HG03135 (cell line): Measurements from ENCODE around the gene IFNA7.
A peak's percentile ranks its signal among the peaks of the same experiment; 100 is the strongest.
"Not testable (repeated sequence)": the region's sequence is repeated elsewhere in the genome, so short reads cannot be mapped to it uniquely, and the experiment has no call there.

Experiments used
- ATAC-seq: cut with Tn5 transposase; IDR thresholded peaks from one replicate; pipeline ENCODE4 v1.9.1; 2021; ENCODE audit warnings: mild to moderate bottlenecking, moderate library complexity; ENCODE audit not compliant: unreplicated experiment

Gene IFNA7

DNA sequence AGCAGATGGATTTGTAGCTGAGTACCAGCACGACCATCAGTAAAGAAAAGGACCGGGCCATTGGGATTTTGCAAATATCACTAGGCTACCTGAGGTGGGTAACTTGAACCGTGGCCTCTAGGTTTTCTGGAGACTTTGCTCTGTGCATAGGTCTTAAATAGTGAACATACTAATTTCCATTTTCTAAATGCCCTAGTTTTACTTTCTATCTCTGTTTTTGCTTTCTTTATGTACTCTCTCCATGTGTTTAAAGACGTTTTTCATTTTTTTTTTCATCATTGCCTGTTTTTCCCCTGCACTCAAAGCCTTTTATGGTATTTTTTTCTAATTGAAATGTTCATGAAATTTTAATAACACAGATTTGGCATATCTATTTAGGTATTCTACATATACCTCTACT, at the start of gene IFNA7:
Gene IFNA7 (minus strand): TSS at position 101 of the 400 bp plus-strand sequence. CDS start 40 bp downstream, at position 61.
- not testable (repeated sequence) for ATAC-seq

DNA sequence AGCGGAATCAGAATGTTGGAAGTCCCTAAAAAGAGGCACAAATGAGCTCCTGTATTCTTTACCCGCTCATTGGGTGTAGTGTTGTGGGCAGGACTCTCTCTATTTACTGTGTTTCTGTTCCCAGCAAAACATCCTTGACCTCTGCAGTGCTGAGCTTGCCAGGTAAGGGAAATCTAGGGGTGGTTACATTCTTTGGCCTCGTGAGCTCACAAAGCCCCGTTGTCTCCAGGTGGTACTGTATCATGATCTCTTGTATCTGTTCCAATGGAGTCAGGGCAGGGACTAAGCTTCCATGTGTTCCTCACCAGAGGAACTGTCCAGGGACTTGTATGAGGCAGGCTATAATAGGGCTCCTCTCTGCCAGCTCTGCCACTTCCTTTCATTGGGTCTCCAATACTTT, 49.6 kb upstream of the IFNA7 start:
- no peak for ATAC-seq

DNA sequence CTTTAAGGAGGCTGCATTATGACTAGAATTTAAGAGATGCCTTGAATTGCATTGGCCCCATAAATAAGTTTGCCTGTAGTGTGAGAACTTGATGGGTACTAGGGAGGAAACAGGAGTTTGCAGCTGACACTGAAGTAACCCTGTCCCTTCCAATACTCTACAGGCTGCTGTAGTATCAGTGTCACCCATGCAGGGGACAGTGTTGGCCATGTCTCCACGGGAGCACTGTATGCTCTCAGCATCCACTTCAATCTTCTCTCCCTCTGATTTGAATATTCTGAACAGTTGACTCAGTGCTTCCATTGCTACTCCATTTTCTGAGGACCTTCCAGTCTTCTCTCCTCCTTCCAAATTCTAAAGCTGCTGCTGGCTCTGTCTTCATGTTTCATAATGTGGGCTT, 49.2 kb upstream of the IFNA7 start:
- no peak for ATAC-seq

DNA sequence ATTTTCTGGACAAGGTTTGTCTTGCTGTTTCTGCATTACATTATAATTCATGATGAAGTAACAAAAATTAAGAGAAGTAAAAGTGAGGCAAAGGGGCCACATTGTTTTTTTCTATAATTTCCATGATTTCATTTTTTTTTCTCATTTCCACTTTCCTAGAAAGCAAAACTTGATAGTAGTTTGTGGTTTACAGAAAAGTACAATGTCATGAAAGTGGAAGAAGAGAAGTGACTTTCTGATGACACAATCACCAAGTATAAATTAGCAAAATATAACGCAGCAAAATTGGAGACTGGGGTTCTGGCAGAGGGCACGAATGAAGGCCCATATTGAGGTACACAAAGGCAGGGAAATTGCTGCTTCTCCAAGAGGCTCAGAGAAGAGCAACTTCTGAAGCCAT, 42.8 kb upstream of the IFNA7 start:
- ATAC-seq: no peak

DNA sequence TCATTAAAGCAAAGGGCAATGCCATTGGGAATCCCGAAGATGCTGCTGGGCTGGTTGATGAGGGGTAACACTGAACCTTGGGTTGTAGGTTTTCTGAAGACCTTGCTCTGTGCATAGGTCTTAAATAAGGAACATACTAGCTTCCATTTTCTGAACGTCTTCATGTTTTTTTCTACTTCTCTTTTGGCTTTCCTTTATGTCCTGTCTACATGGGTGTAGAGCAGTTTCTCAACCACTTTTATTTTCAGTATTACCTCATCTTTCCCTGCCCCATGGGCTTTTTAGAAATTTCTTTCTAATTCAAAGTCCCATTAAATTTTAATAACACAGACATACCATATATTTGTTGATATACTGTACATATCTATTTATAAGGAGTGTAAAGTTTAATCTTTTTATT, 37.9 kb upstream of the IFNA7 start, which contains the start of gene IFNA14:
Gene IFNA14 (minus strand): TSS at position 95 of the 400 bp plus-strand sequence. CDS start 70 bp downstream, at position 25.
- no peak for ATAC-seq

DNA sequence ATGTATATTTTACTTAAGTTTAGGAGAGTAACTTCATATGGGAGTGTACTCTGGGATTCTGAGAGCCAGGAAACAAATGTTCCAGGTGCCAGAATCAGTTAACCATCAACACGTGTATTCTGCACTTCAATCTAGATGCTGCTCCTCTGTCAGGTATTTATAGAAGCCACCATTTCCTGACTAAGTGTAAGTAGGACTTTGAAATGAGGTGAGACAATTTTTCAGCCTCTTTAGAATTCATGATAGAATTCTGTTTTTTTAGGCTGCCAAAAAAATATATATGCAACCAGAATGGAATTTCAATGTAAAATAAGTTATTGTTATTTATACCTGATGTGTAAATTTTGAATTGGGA, 34.3 kb upstream of the IFNA7 start:
- ATAC-seq: not testable (repeated sequence)

DNA sequence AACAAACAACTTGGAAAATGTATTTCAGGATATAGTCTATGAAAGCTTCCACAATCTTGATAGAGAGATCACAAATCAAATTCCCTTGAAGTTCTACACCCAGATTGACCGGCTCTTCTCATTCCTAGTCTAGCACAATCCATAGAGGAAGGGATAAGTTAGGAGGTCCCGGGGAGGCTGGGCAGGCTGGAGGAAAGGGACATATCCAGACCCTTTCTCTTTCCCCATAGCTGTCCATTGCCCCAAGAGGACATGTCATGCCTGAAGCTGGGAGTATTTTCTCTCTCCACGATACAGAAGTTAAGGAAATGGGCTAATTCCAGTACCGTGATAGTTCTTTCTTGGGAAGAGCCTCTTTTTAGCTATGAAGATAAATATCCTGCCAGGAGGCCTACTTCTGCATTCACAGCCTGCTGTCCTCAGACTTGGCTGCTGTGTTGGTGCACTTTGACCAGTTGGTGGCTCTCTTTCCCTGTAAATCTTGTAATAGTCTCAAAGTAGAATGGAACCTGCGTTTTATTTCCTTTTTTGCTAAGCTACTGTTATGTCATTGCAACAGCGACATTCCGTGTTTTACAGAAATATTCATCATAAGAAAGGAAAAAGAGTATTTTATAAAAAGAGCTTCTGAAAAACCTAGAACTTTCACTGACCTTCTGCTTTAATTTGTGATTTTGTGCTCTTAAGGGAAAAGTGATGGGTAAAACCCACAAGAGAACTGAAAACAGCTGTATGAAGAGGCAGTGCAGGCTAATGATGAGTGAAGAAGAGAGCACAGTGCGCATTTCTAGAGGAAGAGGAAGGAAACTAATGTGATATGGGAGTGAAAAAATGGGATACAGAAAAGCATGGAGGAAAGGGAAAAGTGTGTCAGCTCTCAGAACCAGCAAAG, 33.7 kb upstream of the IFNA7 start:
- ATAC-seq: peak; percentile 75

DNA sequence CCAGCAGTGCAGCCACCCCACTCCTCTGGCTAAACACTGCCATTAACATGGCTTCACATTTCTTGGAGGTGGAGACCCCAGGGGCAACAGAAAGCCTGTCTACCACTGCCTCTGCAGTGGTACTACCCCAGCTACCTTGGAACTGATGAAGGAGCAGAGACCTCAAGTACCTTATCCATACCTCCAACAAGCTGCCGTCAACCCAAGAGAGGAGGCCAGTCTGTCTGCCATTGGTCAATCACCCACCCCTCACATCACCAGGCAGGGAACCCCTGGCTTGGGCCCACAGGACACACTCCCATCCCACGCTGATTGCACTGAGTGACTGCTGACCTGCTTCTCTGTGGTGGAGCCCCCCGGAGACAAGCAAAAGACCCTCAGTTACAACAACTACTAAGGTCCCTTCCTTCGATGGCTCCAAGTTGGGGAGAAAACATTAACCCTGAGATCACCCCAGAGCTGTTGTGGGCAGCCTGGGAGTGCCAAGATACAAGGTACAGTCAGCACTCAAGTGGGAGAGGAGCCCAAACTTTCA, 32.2 kb upstream of the IFNA7 start:
- ATAC-seq: no peak

DNA sequence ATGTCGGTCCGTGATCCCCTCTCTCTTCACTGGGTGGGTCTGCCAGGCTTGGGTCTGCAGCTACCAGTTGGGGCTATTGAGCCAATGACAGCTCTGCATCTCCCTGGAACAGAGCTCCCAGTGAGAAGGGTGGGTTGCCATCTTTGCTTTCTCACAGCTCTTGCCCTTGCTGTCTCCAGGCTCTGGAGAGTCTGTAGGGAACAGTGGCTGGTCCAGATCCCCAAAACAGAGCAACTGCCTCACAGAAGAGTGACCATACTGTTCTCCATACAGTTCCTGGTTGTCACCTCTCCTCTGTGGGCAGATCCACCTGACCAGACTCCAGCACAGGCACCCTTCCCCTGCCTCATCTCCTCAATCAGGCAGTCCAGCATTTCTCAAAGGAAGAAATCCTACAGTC, 31.3 kb upstream of the IFNA7 start:
- ATAC-seq: no peak

DNA sequence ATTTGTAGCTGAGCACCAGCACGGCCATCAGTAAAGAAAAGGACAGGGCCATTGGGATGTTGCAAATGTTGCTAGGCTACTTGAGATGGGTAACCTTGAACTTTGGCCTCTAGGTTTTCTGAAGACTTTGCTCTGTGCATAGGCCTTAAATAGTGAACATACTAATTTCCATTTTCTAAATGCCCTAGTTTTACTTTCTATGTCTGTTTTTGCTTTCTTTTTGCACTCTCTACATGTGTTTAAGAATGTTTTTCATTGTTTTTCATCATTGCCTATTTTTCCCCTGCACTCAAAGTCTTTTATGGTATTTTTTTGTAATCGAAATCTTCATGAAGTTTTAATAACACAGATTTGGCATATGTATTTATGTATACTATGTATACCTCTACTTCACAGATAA, 26.1 kb upstream of the IFNA7 start, which contains the start of gene IFNA17:
Gene IFNA17 (minus strand): TSS at position 101 of the 400 bp plus-strand sequence. CDS start 49 bp downstream, at position 52.
- ATAC-seq: no peak

DNA sequence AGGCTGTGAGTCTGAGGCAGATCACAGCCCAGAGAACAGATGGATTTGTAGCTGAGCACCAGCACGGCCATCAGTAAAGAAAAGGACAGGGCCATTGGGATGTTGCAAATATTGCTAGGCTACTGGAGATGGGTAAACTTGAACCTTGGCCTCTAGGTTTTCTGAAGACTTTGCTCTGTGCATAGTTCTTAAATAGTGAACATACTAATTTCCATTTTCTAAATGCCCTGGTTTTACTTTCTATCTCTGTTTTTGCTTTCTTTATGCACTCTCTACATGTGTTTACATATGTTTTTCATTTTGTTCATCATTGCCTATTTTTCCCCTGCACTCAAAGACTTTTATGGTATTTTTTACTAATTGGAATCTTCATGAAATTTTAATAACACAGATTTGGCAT, 15.2 kb upstream of the IFNA7 start, which contains the start of gene IFNA16:
Gene IFNA16 (minus strand): TSS at position 101 of the 400 bp plus-strand sequence. CDS start 6 bp downstream, at position 95.
- ATAC-seq: not testable (repeated sequence)

DNA sequence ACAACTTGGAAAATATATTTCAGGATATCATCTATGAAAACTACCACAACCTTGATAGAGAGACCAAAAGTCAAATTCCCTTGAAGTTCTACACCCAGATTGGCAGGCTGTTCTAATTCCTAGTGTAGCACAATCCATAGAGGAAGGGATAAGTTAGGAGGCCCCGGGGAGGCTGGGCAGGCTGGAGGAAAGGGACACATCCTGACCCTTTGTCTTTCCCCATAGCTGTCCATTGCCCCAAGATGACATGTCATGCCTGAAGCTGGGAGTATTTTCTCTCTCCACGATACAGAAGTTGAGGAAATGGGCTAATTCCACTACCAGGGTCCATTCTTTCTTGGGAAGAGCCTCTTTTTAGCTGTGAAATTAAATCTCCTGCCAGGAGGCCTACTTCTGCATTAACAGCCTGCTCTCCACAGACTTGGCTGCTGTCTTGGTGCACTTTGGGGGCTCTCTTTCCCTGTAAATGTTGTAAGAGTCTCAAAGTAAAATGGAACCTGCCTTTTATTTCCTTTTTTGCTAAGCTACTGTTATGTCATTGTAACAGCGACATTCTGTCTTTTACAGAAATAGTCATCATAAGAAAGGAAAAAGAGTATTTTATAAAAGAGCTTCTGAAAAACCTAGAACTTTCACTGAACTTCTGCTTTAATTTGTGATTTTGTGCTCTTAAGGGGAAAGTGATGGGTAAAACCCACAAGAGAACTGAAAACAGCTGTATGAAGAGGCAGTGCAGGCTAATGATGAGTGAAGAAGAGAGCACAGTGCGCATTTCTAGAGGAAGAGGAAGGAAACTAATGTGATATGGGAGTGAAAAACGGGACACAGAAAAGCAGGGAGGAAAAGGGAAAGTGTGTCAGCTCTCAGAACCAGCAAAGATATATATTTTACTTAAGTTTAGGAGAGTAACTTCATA, 11.7 kb upstream of the IFNA7 start:
- ATAC-seq: peak; percentile 71

DNA sequence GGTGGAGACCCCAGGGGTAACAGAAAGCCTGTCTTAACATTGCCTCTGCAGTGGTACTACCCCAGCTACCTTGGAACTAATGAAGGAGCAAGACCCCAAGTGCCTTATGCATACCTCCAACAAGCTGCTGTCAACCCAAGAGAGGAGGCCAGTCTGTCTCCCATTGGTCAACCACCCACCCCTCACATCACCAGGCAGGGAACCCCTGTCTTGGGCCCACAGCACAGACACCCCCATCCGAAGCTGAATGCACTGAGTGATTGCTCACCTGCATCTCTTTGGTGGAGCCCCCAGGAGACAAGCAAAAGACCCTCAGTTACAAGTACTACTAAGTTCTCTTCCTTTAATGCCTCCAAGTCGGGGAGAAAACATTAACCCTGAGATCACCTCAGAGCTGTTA, 10.2 kb upstream of the IFNA7 start:
- ATAC-seq: not testable (repeated sequence)

DNA sequence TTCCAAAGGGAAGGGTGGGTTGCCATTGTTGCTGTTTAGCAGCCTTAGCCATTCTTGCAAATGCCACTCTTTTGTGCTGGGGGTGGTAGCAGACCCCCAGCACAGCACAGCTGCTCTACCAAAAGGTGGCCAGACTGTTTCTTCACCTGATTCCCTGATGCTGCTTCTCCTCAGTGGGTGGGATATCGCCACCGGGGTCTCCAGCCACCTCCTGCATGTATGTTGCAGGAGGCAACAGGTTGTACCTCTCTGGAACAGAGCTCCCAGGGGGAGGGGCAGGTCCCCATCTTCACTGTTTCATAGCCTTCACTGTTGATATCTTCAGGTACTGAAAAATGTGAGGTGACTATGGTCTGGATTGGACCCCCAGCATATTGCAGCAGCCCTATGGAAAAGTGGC, 8.8 kb upstream of the IFNA7 start:
- ATAC-seq: not testable (repeated sequence)

DNA sequence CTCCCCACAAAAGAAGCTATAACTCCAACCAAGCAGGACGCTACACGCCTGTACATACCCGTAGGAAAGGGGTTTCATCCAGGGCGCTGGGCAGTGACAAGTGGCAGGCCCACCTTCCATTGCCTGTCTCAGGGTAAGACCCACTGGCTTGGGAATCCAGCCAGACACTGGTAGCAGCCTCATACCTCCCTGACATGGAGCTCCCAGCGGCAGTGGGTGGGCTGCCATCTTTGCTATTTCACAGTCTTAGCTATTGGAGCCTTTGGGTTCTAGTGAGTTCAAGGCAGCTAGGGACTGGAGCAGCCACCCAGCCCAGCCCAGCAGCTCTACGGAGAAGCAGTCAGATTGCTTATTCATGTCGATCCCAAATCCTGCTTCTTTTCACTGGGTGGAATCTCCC, 8.3 kb upstream of the IFNA7 start:
- ATAC-seq: no peak

DNA sequence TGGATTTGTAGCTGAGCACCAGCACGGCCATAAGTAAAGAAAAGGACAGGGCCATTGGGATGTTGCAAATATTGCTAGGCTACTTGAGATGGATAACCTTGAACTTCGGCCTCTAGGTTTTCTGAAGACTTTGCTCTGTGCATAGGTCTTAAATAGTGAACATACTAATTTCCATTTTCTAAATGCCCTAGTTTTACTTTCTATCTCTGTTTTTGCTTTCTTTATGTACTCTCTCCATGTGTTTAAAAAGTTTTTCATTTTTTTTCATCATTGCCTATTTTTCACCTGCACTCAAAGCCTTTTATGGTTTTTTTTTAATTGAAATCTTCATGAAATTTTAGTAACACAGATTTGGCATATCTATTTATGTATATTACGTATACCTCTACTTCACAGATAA, 5.0 kb upstream of the IFNA7 start, which contains the start of gene IFNA10:
Gene IFNA10 (minus strand): TSS at position 101 of the 400 bp plus-strand sequence. CDS start 46 bp downstream, at position 55.
- not testable (repeated sequence) for ATAC-seq

DNA sequence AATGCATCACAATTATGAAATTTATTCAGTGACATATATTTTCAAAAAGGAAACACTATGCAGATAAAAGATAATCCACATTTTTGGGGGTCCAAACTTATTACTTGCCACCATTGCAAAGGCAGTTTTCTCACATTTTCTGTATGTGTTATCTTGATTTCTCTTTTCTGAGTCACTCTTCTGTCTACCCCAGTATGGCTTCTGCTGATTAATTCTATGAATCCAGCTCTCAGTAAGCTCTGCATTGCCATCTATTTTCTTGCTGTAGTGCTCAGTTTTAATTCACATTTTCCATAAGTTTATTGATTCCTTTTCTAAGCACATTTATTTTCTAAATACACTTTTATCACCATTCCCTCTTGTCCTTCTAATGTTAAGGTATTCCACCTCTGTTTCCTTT, 3.2 kb upstream of the IFNA7 start:
- no peak for ATAC-seq

DNA sequence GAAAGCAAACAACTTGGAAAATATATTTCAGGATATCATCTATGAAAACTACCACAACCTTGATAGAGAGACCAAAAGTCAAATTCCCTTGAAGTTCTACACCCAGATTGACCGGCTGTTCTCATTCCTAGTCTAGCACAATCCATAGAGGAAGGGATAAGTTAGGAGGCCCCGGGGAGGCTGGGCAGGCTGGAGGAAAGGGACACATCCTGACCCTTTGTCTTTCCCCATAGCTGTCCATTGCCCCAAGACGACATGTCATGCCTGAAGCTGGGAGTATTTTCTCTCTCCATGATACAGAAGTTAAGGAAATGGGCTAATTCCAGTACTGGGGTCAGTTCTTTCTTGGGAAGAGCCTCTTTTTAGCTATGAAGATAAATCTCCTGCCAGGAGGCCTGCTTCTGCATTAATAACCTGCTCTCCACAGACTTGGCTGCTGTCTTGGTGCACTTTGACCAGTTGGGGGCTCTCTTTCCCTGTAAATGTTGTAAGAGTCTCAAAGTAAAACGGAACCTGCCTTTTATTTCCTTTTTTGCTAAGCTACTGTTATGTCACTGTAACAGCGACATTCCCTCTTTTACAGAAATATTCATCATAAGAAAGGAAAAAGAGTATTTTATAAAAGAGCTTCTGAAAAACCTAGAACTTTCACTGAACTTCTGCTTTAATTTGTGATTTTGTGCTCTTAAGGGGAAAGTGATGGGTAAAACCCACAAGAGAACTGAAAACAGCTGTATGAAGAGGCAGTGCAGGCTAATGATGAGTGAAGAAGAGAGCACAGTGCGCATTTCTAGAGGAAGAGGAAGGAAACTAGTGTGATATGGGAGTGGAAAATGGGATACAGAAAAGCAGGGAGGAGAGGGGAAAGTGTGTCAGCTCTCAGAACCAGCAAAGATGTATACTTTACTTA, 6.9 kb downstream of the IFNA7 start:
- ATAC-seq: peak; percentile 91

DNA sequence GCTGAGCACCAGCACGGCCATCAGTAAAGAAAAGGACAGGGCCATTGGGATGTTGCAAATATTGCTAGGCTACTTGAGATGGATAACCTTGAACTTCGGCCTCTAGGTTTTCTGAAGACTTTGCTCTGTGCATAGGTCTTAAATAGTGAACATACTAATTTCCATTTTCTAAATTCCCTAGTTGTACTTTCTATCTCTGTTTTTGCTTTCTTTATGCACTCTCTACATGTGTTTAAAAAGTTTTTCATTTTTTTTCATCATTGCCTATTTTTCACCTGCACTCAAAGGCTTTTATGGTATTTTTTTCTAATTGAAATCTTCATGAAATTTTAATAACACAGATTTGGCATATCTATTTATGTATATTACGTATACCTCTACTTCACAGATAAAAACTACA, 14.5 kb downstream of the IFNA7 start, which contains the start of gene IFNA4:
Gene IFNA4 (minus strand): TSS at position 101 of the 400 bp plus-strand sequence. CDS start 56 bp downstream, at position 45.
- not testable (repeated sequence) for ATAC-seq
